GM18505 (cell line): ENCODE results near the gene CPLX3.
A peak's percentile ranks its signal among the peaks of the same experiment; 100 is the strongest.
"Not testable (repeated sequence)": the region's sequence is repeated elsewhere in the genome, so short reads cannot be mapped to it uniquely, and the experiment has no call there.

Experiments
- ATAC-seq: cut with Tn5 transposase; IDR thresholded peaks from one replicate; pipeline ENCODE4 v1.9.1; 2021; ENCODE audit not compliant: unreplicated experiment
- POLR2A ChIP-seq: IDR thresholded peaks from 4 replicates; pipeline ENCODE4 v1.6.1; 2011; ENCODE audit warnings: borderline replicate concordance; ENCODE audit not compliant: insufficient read depth, insufficient read length; ENCODE audit errors: extremely low read depth

Gene CPLX3

DNA sequence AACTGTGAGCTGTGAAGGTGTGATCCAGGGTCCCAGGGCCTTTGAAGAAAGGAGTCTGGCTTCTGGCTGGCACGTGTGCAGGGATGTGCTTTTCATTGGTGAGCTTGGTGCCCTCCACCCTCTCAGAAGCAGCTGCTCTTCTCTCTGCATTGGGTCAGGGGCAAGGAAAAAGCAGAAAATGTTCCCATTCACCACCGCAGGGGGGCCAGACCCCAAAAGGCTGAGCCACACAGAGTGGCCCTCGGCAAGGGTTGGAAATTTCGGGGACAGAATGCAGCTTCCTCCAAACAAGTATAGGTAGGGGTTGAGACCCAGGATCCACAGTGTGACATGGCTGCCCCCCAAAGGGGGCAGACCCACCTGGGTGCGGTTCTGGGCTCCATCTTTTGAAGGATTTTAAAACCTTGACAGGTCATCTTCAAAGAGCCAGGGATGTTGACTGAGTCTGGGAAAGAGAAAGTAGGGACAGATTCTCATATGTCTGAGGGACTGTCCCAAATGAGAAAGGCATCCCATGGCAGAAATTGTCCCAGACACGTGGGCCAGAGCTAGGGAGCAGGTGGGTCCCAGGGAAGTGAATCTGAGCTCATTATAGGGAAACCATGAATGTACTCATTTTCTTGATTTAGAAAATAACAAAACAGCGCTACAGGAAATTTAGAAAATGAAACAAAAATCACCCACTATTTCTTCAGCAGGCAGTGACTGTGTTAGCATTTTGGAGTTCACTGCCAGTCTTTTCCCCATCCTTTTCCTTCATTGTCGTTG lies 41.8 kb upstream of the CPLX3 start:
- ATAC-seq = no peak
- peak; percentile 27 for TF ChIP-seq POLR2A

DNA sequence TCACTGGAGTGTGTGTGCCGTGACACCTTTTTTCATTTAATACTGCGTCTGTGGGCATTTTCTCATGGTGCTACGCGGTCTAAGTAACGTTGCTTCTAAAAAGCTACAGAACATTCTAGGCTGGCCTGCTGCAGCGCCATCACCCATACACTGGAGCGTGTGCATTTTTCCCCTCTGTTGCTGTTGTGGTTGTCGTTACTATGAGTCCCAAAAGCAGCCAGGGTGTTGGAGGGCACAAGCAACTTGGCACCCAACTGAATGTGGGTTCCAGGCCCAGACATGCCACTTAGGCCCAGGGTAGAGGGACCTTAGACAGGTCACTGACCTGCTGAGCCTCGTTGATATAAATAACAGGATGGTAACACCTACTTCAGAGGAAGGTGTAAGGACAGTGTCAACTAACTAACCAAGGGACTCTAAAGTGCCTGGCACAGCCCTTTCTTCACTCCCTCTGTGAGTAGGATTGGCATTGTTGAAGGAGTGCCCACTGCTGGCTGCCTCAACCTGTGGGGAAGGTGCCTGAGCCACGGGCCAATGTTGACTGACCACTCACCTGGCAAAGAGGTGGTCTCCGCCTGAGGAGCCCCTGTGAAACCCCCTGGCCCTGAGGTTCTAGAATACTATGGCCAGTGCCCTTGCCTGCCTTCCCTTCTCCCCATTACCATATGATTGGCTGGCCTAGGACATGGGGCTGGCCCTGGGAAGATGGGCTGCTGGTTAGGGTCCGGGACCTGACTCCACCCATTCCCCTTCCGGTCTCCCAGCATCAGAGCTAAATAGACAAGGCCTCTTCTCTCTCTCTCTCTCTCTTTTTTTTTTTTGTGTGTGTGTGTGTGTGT lies 41.0 kb upstream of the CPLX3 start:
- ATAC-seq = no peak
- peak; percentile 57 for TF ChIP-seq POLR2A

DNA sequence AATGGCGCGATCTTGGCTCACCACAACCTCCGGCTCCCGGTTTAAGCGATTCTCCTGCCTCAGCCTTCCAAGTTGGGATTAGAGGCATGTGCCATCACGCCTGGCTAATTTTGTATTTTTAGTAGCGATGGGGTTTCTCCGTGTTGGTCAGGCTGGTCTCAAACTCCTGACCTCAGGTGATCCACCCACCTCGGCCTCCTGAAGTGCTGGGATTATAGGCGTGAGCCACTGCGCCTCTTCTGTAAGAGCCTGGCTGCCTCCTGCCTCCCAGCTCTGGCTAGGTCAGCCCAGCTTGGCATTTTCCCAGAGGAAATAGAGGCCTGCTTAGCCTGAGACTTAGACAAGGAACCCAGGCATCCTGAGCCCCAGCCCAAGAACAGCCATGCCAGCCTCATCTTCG lies 40.3 kb upstream of the CPLX3 start:
- ATAC-seq = not testable (repeated sequence)

DNA sequence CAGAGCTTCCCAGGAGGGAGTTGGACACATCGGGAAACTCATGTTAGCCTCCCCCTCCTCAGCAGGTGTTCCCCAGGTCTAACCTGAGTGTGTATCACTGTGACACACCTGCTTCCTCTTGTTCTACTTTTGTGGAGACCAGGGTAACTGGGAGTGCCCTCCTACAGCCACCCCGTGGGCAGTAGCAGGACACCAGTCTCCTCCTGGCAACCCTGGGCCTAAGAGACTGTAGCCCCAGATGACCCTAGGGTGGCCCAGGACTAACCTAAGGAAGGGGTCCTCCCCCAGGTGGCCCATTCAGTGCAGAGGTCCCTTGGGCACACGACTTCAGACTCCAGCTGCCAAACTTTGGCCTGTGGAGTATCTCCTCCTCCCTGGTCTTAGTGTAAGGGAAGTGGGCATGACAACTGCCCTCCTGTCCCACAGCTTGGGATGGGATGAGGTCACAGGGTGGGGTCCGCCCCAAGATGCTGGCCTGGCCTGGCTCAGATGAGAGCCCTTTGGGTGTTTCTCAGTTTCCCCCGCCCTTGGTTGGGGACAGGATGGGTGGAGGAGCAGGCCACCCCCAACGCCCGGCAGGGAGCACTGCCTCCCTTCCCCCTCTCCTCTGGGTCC lies 39.8 kb upstream of the CPLX3 start:
- TF ChIP-seq POLR2A = peak; percentile 41
- no peak for ATAC-seq

DNA sequence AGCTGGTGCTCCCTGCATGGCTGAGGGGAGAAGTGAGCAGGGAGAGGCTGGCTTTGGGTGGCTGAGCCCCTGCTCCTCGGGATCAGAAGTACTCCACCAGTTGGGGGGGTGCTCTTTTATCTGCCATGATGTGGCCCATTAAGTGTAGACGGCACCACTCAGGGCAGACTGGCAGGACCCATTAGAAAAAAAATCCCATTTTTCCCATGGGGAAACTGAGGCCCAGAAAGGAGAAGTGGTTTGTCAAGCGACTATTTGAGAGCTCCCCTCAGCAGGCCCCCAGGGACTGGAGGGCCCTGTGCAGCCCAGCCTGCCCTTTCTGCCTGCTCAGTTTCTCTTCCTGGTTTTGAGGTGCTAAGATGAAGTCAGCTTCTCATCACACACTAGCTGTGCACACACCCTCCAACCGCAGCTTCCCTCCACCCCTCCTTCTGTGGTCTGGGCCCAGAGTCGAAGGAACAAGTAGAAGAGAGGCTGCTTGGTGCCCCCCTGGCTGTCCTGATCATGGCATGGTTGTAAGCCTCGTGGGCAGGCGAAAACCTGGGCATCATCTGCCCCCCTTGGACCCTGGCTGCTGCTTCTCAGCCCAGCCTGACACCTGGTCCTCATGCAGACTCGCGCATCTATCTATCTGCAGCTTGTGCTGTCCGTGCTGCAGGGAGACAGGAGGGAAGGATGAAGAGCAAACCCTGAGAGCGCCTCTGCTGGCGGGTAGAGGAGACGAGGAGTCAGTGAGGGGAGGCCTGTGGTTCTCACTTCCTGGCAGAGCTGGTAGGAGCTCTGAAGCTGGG lies 39.0 kb upstream of the CPLX3 start:
- ATAC-seq = peak; percentile 42

DNA sequence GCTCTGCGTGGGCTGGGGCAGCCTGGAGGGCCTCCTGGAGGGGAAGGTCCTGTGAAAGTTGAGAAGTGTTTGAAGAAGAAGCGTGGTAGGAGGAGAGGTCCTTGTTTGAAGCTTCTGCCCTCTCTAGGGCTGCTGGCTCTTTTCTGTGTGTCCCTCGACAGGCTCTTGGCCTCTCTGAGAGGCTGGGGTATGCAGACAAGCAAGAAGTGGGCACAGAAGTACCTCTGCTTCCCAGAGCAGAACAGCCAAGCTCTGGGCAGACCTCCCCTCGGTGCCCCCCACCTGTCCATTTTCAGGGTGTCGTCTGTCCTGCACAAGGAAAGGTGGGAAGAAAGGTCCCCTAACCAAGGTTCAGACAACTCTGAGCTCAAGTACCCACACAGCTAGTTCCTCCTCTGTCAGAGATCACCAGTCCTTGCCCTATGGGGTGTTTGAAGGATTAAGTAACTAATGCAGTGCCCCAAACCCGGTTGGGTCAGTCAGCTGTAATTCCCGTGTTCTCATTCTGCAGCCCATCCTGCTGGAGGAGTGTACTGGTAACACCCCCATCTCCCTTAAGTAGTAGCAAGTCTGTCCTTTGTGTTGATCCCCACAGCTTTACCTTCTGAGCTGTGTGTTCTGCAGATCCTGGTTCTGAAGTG lies 38.3 kb upstream of the CPLX3 start:
- TF ChIP-seq POLR2A = peak; percentile 3
- no peak for ATAC-seq

More for the DNA sequence above, 39.0 kb upstream of the CPLX3 start:
- peak; percentile 67 for TF ChIP-seq POLR2A

DNA sequence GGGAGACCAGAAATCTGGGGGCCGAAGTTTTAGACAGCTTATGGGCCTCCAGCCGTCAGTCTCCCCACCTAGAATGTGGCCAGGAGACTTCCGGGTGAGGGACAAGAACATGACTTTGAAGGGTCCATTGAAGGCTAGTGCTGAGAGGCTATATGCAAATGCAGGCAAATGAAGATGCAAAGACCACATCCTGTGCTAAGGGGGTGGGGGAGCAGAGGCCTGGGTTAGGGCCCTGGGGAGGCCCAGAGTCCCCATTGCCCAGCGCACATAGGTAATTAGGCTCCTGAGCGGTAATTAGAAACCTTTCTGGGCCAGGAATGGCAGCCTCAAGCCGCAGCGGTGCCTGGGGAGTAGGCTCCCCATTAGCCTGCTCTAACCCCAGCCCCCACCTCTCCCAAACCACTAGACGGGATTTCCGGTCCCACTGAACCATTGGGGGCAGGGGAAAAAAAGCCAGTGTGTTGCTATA lies 37.7 kb upstream of the CPLX3 start:
- ATAC-seq = no peak
- peak; percentile 92 for TF ChIP-seq POLR2A

DNA sequence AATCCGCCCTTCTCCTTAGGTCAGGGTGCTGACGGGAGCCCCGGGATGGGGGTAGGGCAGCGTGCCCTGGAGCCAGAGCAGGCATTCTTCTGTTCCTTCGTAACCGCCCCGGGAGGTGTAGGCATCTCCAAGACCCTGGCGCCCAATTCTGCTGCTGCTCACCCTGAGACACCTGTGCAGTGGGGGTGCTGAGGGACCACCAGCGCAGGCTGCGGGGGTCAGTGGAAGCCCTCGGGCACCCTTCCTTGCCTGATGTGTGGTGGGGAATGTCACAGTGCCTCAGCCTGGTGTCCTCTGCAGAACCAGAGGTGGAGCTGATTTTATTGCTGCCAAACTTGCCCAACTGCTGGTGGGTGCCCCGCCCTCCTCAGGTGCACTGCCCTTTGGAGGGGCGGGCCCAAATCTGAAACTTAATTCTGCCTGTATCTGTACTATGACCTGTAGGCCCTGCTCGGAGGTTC lies 37.2 kb upstream of the CPLX3 start:
- peak; percentile 74 for TF ChIP-seq POLR2A
- no peak for ATAC-seq

DNA sequence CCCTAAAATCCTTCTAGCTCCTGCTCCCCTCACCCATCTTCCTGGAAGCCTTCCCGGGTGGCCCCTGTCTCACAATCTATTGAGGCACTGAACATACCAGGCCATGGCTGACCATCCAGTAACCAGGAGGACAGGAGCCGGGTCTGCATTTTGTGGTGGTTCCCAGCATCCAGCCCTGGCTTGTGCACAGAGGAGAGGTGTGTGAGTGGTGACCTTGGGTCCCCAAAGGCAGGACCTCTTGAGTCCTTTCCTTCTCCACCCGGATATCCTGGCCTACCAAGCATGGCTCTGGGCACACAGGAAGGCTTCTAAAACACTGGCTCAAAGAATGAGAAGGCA lies 36.7 kb upstream of the CPLX3 start:
- ATAC-seq = no peak
- TF ChIP-seq POLR2A = no peak

DNA sequence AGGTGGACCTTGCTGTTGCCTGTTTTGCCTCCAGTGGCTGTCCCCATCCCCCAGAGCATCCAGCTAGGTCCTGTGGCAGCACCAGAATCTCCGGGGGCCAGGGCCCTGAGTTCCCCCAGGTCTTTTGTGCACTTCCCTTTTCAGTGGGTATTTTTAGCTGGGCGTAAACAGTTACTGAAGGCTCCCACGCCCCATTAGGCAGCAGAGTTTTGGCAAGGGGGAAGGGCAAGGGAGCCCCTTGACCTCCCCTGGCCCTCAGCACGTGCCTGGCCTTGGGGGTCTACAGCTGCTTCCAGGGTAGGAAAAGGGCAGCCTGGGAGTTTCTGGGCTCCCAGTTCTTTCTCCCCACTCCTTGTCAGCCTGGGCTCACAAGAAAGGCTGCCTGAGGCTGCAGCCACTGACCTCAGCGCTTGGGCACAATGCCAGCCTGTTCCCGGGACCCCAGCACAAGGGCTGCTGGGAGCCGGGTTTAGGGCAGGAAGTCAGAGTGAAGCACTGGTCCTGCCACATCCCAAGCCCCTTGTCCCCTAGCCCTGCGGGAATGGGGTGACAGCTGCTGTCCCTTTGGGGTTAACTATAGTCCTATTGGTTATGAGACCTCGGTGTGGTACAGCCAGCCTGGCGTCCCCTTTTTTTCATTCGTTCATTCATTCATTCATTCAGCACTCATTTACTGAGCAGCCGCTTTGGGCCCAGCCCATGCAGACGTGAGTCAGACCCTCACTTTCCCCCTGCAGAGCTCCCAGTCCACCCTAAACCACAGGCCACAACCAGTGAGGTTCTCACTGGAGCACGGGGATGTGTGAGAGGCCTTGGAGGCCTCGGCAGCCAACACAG lies 36.1 kb upstream of the CPLX3 start:
- peak; percentile 53 for TF ChIP-seq POLR2A
- ATAC-seq = no peak

DNA sequence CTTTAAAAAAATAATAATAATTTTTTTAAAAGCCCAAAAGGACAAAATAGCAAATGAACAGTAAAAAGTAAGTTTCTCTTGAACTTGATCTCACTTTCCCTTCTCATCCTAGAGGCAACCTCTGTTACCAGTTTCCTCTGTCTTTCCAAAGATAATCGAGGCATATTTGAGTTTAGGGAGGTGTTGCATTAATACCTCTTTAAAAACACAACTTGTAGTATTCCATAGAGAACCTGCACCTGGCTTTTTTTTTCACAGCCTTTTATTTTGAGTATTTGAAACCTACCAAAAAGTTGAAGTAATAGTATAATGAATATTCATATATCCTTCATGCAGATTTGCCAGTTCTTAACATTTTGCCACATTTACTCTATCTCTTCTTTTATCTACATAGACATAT lies 35.4 kb upstream of the CPLX3 start:
- TF ChIP-seq POLR2A = no peak
- ATAC-seq = no peak

DNA sequence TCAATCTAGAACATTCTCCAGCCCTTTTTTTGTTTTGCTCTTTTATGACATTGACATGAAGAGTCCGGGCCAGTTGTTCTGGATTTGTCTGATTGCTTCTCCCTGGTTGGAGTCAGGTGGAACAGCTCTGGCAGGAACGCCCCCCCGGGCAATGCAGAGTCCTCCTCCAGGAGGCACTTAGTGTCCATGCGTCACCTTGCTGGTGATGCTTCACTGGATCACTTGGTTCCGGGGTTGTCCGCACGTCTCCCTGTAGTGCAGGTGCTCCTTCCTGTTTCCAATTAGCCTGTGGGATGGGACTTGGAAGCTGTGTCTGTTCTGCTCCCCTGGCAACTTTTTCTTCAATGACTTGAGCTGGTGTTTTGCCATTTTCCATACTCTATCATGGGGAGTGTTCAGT lies 34.8 kb upstream of the CPLX3 start:
- no peak for TF ChIP-seq POLR2A
- no peak for ATAC-seq
